HCEC 1CT (cell line): ENCODE results near the gene CYB561.

Experiments
- DNase-seq: peaks from one replicate; pipeline ENCODE4 v3.0.0-alpha.2; 2017

Gene CYB561

DNA sequence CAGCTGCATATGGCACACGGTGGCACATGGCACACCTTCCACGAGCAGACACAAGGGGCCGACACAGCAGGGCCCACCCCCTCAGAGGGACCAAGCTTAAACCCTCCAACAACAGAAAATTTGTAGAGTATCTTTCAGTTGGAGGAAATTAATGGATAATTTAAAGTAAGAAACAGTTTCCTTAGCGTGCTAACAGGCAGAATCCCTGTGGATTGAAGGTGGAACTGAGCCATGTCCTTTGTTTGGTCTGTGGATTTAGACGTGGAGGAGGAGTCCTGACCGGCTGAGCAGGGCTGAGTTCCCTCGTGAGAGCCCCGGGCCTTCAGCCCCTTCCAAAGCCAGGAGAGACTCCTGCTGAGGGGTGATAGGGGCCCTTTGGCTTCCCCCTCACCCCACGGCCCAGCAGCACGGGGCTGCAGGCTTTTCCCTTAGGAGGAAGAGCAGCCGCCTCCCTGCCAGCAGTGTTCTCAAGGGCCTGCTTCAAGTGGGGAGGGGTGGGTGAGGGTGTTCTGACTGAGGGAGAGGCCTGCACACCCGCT lies 1.4 kb upstream of the CYB561 start:
- no peak for DNase-seq

DNA sequence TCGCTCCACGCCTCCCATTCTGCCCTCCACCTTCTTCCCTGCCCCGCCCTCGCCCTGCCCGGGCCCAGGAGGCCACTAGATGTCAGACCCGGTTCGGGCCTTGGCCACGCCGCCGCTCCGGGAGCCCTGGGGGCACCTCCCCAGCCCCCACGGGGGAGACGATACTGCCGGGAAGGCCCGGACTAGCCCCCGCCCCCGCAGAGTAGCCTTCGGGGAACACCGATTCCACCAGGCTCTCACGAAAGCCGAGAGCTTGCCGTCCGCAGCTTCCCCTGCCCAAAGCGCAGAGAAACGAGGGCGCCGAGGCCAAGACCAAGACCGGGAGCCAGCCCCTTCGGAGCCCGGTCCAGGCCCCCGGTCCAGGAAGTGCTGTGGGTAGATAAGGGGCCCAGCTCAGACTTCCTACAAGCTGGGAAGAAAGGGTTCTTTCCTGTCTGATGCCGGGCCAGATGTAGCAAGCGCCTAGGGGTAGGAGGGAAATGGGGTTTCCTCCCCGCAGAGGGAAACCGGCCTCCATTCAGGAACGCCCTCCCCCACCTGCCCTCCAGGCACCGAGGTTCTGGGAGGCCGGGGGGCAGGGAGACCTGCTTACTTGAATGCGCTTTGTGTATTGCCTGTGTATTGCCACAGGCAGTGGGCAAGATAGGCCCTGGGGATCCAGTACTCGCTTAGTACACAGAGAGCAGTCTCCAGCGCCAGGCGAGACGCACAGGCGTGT lies 806 bp upstream of the CYB561 start:
- DNase-seq: no peak

DNA sequence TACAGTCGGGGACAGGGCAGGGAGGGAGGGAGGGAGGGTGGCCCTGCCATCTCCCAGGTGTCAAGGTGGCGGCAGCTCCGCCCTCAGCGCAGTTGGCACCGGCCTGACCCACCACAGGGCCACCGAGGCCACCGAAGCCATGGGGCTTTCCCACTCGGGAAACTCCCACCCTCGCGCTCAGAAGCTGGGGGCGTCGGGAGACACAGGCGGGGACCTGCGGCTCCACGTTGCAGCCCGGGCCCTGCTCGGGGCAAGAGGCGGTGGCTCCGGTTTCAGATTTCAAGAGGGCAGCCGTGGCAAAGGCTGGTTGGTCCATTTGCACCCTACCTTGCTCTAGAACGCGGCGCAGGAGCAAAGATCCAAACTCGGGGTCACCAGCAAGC lies 544 bp downstream of the CYB561 start:
- no peak for DNase-seq

DNA sequence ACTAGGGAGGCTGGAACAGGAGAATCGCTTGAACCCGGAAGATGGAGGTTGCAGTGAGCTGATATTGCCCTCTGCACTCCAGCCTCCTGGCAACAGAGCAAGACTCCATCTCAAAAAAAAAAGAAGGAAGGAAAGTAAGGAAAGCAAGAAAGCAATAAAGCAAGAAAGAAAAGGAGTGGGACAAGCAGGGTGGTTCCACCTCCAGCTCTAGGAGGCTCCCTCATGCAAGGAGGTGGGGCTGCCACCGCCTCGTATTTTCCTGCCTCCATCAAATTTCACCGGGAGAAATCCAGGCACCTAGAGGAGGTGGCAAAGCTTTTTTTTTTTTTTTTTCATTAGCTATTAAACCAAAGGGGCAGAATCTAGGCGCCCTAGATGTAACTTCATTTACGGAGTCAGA lies 1.0 kb downstream of the CYB561 start:
- DNase-seq: no peak

DNA sequence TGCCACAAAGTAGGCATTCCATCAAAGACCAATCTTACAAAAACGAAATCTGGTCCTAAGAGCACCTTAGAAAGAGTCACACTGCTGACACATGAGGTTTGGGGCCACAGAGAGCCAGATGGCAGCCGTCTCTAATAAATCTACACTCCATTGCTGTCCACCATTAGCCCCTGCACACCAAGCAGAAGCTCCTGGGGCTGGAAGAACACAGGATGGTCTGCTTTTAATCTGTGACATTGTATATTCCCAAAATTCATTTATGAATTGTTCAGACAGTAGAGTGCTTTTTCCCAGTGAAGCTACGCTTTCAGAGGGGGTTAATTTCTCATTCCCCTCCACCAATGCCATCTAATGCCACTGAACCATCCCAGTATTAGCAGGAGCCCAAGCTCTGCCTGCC lies 1.6 kb downstream of the CYB561 start:
- DNase-seq: no peak

DNA sequence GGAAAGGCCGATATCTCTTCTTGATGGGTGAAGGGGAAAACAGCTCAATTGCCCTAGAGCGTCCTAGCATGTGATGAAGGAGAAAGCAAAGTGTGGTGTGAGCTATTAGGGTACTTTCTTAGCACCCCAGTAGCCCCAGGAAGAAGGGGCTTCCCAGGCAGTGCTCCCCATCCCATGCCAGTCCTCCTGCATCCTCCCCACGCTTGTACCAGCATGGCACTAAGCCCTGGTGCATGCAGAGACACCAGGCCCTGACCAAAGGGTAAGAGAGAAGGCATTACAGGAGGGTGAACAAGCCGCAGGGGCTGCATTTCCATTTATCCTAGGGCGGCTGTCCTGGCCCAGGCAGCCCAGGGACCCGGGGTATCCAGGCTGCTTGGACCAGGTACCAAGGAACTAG lies 3.1 kb downstream of the CYB561 start:
- DNase-seq: no peak

DNA sequence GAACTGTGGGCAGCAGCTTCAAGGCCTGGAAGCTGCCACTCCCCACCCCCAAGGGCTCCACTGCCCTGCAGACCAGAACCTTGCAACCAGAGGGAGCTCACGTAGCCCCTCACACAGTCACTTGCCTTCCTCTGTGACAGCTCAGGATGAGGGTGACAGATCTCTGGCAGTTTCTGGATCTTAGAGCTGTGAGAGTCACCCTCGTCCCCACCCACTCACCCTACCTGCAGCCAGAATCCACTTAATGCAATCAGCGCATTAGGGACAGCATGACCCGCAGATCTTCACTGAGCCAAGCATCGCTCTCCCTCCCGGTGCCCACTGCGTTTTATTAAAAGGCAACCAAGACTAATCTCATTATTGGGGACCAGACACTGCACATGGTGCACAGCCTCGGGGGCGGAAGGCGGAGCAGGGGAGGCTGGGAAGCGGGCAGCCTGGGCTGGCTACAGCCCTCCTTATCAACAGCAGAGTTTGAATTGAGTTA lies 3.5 kb downstream of the CYB561 start:
- DNase-seq: no peak

DNA sequence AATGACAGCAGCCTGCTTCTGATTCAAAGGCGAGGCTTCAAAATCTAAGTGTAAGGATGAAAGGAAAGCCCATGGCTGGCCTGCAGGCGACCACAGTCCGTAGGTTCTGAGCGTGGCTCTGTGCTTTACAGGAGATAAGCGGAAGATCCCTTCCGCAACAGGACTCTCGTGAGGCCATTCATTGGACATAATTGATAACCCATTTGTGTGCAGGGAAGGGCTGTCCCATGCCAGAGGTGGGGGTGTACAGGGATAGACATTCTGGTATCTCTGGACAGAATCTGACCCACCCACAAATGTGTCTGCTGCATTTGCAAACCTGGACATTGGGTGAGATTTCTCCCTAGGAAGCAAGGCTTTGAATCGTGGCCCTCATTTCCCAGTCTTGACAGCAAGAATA lies 4.0 kb downstream of the CYB561 start:
- DNase-seq: no peak

DNA sequence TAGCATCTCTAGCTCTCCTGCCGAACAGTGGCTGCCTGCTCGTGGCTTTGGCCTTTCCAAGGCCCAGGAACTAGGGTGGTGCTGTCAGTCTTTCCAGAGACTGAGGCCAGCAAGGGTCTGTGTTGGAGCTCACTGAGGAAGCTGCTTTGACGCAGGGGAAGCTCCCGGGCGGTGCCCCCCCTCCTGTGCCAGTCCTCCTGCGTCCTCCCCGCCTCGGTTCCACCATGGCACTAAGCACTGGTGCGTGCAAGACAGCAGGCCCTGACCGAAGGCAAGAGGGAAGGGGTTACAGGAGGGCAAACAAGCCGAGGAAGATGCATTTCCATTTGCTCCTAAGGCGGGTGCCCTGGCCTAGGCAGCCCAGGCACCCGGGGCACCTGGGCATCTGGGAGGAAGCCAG lies 4.5 kb downstream of the CYB561 start:
- no peak for DNase-seq

DNA sequence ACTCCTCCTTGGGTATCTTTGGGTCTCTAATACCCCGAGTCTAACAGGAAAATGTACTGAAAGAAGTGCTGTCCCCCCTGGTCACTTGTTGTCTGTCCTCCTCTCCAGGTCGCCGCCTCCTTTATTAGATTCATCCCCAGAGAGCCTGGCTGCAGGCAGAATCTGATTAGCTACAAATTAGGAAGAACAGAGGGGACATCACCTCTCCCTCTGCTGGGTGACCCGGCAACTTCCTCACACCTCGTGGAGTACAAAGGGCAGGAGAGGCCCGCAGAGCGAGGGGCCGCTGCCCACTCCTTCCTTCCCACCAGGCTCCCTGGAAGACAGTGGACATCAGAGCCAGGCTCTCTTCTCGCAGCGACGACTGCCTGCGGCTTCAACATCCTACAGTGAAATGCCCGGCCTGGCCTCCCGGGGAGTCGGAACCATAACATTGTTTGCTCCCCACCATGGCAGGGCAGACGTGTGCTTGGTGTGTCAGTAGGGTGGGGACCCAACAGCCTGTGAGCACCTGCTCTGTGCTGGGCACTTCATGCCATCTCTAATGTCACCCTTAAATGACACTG lies 5.3 kb downstream of the CYB561 start:
- DNase-seq: no peak

DNA sequence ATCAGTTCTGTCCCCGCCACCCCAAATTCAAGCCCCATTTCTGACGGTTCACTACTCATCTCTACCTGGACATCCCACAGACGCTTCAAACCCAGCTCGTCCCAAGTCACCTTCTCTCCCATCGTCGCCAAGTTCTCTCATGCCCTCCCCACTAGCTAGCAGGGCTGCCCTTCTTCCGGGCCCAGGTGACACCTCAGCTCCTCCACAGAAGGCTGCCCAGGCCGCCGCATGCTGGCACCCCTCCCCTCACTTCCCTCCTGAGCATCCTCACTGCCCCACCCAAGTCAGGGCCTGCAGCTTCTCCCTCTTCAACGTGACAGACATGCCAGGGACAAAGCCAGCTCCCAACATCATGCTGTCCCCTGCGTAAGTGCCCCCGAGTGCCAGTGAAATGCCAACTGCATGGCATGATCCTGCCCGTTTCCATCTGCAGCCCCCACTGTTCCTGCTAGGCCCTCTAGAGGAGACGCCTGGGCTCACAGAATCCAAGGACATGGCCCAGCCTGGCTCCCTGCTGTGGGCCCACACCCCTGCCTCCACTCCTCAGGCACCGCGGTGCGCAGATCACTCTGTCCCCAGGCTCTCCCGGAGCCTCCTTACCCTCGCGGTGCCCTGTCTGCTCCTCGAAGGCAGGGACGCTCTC lies 5.9 kb downstream of the CYB561 start:
- DNase-seq: no peak

DNA sequence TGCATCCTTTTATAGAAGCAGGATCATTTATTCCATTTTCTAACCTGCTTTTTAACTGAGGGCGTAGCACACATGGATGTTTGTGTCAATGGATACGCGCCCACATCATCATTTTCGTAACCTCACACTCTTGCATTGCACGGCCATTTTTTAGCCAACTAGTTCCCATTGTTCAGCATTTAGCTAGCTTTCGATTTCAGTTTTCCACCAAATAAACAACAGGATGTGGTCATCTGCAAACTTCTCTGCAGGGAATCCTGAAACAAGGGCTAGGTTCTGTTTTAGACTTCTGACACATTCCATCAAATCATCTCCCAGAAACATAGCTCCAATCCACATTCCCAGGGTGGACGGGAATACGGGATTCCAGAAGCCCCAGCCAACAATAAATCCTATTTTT lies 6.4 kb downstream of the CYB561 start:
- DNase-seq: no peak

DNA sequence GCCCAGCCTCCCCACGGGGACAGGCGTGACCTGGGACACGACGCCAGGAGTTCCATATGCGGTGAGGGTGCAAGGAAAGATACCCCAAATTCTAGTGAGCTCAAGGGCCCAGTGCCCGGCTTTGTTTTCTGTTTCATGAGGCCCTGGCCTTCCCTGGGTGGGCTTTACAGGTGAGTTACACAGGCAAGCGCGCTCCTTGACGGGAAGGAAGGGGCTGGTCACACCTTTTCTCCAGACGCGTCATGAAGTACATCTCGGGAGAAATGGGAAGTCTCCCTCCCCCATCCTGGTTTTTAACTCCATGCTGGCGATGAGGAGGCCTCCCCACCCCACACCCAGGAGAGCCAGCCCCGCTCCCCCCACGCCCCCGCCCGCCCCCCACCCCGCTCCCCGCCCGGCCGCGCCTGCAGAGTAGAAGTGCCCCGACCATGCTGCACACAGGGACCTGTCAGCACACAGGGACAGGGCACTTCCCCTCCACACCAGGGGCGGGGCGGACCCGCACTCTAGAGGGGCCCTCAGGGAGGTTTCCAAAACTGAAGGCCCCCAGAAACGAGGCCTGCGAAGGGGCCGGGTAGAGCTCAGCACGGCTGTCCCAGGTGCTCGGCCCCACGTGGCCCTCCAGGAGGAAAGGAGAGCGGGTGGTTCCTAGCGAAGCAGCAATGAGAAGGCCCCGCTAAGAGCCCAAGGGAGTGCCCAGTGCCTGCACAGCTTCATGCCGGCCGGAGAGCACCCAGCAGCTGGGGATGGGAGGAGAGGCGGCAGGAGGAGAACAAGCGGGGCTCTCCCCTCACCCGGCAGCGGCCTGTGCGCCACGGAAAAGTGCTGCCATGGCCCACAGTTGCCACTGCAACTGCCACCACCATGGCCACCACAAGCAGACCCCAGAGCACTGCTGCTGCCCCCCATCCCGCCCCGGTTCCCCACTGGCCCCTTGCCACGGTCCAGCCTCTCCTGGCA lies 7.7 kb downstream of the CYB561 start:
- DNase-seq: no peak

DNA sequence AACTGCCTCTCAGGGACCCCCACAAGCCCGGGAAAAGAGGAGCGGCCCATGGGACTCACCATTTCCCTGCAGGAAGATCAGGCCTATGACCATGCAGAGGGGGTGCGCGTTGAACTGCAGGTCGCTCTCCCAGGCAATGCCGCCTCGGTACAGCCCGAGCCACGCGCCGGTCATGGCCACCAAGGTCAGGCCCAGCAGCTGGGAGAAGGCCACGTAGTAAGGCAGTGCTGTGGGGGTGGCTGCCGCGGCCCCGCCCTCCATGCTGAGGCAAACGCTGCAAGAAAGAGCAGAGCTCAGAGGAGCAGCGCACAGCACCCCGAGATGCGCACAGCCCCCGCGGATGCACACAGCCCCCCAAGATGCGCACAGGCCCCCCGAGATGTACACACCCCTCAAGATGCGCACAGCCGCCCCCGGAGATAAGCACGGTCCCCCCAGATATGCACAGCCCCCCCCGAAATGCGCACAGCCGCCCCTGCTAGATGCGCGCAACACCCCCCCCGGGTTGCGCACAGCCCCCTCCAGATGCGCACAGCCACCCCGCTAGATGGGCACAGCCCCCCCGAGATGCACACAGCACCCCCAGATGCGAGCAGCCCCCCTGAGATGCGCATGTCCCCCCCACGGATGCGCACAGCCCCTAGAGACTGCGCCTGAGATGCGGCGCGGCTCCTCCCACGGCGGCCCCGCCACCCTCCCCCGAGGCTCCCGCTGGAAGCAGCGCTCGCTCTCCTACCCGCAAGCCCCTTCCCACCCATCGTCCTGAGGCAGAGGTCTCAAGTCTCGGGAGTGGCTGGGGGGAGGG lies 8.6 kb downstream of the CYB561 start:
- DNase-seq: no peak

DNA sequence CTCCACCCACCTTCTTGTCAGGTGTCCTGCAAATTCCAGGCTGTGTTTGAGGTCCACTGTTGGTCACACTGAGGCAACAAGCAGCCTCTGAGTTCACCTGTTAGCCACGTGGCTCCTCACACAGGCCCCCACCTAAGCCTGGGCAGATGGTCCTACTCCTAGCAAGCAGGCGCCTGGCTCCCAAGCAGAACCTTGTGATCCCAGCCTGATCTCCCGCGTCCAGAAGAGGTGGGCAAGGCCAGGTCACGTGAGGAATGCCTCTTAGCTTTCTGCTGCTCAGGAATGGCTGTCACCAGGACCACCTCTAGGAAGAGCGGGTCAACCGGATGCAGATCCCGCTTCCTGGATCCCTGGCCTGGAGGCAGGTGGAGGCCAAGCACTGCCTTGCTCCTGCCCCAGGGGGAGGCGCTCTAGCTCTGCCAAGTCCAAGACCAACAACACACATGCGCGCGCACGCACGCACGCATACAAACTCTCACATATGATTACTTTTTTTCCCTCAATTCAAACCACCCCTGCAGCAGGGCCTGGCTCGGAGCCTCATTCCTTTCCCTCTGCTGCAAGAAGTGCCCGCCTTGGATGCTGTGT lies 9.5 kb downstream of the CYB561 start:
- DNase-seq: no peak

DNA sequence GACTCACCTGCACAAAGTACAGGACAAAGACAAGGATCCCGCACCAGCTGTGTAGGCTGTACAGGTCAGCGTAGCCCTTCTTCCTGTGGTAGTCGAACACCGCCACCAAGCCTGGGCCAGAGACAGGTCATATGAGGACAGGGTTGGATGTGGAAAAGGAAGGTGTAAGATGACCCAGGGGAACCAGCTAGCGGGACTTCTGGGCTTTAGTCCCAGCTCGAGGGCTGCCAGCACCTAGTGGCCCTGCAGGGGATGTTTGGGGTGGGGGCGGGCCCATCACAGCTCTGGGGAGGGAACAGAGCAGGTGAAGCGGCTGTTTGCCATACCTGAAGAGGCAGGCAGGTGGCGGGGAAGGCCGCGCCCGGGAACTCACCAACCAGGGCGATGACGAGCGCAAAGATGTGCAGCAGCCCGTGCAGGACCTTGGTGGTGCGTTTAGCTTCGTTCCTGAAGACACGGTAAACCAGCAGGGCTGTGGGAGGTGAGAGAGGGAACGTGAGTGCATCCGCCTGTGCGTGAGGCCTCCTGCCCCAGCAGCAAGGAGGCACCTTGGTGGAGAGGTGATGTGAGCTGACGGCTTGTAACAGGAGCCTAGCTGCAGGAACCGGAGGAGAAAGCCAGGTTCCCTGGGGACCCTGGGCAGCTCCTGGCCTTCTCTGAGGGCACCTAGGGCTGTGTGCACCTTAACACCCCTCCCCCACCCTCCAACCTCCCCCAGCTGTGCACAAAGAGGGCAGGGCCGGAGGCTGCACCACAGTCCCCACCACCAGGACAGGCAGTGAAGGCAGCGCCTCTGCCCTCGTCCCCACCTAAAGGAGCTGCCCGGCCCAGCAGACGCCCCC lies 10.2 kb downstream of the CYB561 start:
- DNase-seq: no peak

DNA sequence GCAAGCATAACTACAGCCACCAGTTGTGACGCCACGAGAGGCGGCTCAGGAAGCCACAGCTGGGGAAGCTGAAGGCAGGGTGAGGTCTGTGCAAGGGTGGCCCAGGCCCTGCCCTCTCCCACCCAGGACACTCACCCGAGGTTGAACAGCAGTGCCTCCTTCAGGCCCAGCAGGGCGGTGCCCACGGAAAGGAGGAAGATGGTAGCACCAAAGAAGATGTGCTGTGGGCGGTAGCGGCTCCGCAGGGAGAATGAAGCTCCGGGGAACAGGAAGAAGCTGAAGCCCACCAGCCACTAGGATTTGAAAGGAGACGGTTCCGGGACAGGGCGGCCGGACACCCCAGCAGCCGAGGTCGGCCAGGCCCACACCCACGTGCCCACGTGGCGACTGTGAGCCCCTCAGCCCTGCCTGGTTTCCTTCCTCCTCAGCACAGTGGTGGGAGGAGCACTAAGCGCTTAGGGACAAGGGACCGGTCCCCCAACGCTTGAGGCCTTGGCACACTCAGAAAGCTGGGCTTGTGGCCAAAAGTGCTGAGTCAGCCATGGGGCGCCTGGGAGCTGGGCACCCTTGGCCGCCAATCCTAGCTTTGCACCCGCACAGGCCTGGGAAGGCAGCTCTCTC lies 11.0 kb downstream of the CYB561 start:
- no peak for DNase-seq

DNA sequence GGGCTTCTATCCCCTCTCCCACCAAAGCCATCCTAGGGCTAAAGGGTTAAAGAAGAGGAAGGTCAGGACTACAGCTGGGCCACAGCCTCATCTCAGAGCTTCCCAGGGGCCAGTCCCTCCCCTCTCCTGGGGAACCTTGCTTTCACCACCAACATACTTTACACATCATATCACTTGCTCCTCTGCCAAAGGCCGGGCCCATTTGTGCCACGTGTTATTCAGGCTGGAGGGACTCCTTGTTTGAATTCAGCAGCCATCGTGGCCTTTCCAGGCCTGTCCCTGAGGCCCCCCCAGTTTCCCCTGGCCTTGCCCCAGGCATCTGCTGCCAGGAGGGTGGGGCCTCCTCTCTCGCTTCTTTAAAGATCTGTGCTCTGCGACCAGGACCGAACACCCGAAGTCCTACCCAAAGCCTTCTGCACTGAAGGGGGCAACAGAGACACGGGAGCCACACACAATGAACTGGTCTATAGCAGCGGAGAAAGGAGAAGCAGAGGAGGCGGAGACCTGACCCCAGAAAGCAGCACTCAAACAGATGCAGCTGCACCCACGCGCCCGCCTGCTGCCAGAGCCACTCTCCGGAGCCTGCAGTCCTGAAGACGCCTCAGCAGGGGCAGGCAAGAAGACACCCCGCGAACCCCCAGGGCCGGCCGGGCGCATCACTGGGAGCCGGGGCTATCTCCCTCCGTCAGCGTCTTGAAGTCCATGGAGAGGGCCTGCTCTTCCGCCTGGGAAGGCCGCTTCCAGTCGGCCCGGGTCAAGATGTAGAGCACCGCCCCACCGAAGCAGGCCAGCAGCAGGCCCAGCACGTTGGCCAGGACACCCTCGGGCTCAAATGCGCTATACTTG lies 12.1 kb downstream of the CYB561 start:
- DNase-seq: peak; percentile 89
